Cerebellar cortex (tissue), 1 donor: Measurements from ENCODE around the gene IDH3A.
"Not testable (repeated sequence)": the region's sequence is repeated elsewhere in the genome, so short reads cannot be mapped to it uniquely, and the experiment has no call there.

ENCODE experiments used
- DNase-seq: peaks from one replicate; pipeline ENCODE4 v3.0.0-alpha.2; 2015; ENCODE audit warnings: low spot score

IDH3A gene

GRCh38 chr15:78129751-78130287, 19.3 kb upstream of the IDH3A start:
- DNase-seq, result no peak

- DNase-seq, result no peak
These were observed 18.5 kb upstream of the IDH3A start for GRCh38 chr15:78130466-78131294.

GRCh38 chr15:78131295-78132061, 17.7 kb upstream of the IDH3A start, which contains the start of gene CIB2:
TSS of gene CIB2 (minus strand) at chr15:78131445. CDS start at chr15:78131215, 230 bp downstream.
- DNase-seq, result peak; percentile 47

DNA sequence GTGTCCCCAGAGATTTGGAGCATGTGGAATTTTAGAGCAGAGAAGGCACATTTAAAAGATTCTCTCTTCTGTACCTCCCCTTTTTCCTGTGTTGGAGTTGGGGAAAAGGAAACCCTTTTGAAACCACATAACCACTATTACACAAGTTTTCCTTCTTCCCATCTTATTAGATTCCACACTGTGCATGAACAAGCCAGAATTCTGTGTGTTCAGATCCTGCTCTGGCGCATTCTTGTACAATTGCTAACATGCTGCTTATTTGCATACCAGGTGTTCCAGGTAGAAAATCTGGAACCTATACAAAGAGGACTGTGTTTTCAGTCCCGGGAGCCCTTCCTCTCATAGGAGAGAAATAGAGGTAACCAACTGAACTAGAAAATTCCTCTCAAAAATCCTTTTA, 15.4 kb upstream of the IDH3A start:
- no peak for DNase-seq

- DNase-seq, result no peak
These were observed 9.6 kb upstream of the IDH3A start for GRCh38 chr15:78139578-78139977.

DNA sequence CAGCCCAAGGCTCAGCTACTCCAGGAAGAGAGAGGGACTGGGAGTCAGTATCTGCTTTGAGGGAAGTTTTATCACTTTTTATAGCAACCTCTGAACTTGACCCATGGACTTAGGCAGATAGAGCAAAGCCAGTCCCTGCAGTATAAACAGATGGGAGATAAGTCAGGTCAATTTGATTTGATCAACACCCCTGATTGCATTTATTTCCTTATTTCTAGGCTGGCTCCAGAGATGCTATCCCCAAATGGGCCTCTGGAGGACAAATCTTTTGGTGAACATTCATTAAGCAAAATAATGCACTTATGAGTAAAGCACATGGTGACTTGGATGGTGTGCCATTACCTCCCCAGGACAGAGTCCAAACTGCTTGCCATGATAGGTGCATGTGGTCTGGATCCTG, 8.9 kb upstream of the IDH3A start:
- DNase-seq, result no peak

DNA sequence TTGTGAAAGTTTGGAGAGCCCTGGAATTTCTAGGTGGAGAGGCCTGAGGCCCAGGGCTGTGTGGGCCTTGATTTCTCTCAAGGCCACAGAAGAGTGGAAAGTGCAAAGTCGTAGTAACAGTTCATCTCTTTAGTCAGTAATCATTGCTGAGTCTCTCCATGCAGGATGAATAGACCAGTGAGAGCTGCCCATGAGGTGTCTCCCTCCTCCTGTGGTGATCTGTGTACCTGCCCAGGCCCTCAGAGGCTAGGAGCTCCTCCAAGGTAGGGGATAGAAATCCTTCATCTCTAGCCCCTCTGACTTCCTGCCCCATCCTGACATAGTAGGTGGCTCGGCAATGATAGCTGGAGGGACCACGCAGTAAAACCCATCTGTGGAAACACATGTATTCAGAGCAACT, 6.8 kb upstream of the IDH3A start:
- no peak for DNase-seq

DNA sequence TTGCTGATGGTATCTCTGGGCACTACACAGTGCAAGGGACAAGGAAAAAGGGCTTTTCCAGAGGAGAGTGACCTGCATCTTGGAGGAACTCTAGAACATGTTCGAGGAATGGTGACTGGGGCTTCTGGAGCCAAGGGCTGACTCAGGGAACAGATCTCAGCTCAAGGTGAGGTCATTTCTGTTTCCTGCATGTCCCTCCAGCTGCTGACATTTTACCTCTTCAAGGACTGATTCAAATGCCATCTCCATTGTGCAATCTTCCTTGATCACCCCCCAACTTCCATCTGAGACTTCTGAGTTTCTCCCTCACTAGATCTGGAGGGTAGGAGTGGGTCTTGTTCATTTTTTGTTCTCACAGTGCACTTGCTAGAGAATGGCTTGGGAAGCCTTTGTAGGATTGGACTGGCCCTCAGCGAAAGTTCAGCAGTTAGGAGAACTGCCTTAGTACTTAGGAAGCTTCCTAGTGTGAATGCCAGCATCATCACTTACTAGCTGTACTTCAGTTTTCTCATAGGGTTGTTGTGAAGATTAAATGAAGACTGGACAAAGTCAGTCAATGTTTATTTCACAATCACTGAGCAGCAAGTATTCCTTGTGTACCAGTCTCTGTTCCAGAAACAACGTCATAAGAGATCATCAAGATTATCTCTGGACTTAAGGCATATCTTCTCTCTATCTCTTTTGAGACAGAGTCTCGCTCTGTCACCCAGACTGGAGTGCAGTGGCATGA, 2.6 kb upstream of the IDH3A start:
- no peak for DNase-seq

DNA sequence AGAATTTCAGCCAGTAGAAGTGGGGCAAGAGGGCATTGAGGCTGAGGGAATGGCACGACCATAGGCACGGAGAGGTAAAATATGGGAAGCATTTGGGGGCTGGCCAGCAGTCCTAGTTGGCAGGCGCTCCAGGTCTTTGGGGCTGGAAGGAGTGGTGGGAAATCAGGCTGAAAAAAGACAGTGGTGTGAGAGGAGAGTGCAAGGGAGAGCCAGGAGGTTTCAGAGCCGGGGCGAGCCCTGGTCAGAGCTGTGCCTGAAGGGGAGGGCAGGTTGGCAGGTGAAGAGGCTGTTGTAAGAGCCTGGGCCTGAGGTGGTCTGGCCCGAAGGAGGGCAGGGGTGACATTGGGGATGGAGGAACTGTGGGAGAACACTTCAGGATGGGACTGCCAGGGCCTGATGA, 1.6 kb upstream of the IDH3A start:
- no peak for DNase-seq

DNA sequence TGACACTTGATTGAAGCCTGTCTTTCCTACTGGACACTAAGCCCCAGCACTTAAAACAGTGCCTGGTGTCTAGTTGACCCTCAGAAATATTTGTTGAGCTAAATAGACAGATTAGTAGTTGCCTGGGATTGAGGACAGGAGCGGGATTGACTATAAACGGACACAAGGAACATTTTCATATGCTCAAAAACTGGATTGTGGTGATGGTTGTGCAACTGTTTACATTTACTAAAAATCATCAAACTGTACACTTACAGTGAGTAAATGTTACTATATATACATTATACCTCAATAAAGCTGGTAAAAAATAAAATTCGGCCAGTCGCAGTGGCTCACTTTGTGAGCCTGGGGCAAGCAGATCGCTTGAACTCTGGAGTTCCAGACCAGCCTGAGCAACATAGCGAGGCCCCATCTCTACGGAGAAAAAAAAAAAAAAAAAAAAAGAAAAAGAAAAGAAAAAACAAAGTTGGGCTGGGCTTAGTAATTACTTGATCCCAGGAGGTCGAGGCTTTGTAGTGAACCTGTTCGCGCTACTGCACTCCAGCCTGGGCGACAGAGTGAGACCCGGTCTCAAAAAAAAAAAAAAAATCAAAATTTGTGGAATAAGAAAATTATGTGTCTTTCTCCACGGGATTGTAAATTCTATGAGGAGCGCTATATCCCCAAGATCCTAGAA, 632 bp upstream of the IDH3A start:
- DNase-seq, result no peak

- peak; percentile 61 for DNase-seq
These were observed 916 bp downstream of the IDH3A start for GRCh38 chr15:78149805-78150751.

DNA sequence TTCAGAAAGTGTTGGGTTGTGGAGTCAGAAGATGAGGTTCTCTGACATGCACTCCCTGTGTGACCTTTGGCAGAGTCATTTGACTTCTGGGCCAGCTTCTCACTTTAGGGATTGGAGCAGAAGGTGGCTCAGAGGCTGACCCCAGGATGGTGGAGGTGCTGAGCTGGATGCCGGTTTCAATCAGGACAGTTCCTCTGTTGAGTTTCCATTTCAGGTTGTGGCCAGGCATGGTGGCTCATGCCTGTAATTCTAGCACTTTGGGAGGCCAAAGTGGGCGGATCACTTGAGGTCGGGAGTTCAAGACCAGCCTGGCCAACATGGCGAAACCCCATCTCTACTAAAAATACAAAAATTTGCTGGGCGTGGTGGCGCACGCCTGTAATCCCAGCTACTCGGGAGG, 1.9 kb downstream of the IDH3A start:
- not testable (repeated sequence) for DNase-seq

GRCh38 chr15:78154955-78155354, 5.8 kb downstream of the IDH3A start:
- DNase-seq, result no peak

DNA sequence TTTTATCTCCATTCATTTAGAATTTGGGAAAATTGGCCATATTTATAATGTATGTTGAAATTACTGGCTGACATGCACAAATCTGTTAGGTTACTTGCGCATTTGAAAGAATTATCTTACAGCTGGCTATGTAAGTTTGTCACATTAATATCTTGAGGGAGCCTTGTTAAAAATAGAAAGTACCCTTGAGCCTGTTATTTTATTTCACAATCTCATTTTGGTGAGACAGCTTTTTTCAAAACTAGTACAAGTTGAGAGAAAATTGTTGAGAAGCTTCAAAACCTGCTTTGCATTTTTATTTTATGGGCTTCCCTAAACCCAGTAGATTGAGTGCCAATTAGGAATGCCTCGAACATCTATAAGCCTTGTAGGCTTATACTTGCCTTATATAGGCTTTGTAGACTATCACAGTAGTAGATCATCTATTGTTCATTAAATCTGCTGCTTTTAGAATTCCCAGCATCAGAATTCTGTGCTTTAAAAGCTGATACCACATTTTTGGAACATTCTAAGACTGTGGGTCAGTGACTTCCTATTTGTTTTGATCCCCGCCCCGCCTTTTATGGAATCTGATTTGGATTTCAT, 6.3 kb downstream of the IDH3A start:
- DNase-seq, result no peak

GRCh38 chr15:78156653-78157052, 7.5 kb downstream of the IDH3A start:
- no peak for DNase-seq

DNA sequence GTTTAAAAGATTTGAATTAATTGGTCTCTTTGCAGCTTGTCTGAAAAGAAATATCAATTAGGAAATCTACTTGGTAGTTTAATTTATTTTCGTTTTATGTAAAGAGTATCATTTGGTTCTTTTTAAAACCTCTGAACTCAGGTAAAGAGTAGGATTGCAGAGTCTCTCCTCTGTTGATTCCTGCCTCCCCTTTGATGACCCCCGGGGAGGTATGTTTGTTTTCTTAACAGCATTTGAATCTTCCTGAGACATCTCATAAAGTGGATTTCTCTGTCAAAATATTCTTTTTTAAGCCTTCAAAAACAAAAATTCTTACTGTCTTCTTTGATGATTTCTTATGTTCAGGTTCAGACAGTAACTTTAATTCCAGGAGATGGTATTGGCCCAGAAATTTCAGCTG, 8.0 kb downstream of the IDH3A start:
- DNase-seq, result no peak

DNA sequence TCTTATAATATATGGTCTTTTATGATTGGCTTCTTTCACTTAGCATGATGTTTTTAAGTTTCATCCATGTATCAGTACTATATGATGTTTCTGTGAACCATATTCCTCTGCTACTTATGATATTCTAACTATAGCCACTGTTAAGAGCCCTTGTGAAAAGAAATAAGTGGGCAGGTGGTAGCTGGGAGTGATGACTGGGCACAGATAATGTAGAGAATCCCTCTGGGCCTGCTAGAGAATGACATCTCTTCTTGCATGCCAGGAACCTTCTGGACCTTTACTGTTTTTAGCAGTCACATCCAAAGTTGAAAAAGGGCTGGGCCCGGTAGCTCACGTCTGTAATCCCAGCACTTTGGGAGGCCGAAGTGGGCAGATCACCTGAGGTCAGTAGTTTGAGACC, 10.2 kb downstream of the IDH3A start:
- DNase-seq, result no peak

GRCh38 chr15:78162038-78162437, 12.9 kb downstream of the IDH3A start:
- DNase-seq, result no peak

GRCh38 chr15:78164010-78164409, 14.8 kb downstream of the IDH3A start:
- DNase-seq, result no peak

GRCh38 chr15:78167227-78167888, 18.2 kb downstream of the IDH3A start:
- DNase-seq, result no peak
